Activated T-helper 1 cell treated with Interleukin-2 at 50 U/mL for 16 hours (primary cell): Measurements from ENCODE around the gene FLCN.

Source experiments
- DNase-seq: peaks from one replicate; pipeline ENCODE4 v3.0.0-alpha.2; 2020; ENCODE audit warnings: low read depth

Gene FLCN

DNA sequence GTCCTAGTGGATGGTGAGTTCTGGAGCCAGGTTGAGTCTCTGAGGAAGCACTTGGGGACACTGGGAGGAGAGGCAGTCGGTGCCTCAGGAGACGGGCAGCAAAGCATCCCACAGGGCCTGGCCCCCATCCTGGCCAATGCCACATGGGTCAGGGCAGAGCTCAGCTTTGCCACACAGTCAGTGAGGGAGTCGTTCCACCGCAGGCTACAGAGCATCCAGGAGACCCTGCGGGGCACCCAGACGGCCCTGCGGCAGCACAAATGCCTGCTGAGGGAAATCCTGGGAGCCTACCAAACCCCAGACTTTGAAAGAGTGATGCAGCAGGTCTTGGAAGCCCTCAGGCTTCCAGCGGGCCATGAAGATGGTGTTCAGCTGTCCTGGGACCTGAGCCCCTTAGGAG, 70.5 kb downstream of the FLCN start:
- DNase-seq, result no peak

- DNase-seq, result no peak
These were observed 71.2 kb downstream of the FLCN start for GRCh38 chr17:17165666-17166308.

- DNase-seq, result no peak
These were observed 72.3 kb downstream of the FLCN start for GRCh38 chr17:17164676-17165075.

GRCh38 chr17:17164156-17164555, 72.8 kb downstream of the FLCN start:
- no peak for DNase-seq
